ENCODE results near the gene LMF1. TPM values are rescaled to one million over a fixed set of nuclear protein-coding genes. Genes with fewer than 3 reads are reported as not detected.

Gene LMF1
- total RNA-seq, 4 donors from 2014 or later, result 23.2 to 97.8 (median 89.1) TPM

DNA sequence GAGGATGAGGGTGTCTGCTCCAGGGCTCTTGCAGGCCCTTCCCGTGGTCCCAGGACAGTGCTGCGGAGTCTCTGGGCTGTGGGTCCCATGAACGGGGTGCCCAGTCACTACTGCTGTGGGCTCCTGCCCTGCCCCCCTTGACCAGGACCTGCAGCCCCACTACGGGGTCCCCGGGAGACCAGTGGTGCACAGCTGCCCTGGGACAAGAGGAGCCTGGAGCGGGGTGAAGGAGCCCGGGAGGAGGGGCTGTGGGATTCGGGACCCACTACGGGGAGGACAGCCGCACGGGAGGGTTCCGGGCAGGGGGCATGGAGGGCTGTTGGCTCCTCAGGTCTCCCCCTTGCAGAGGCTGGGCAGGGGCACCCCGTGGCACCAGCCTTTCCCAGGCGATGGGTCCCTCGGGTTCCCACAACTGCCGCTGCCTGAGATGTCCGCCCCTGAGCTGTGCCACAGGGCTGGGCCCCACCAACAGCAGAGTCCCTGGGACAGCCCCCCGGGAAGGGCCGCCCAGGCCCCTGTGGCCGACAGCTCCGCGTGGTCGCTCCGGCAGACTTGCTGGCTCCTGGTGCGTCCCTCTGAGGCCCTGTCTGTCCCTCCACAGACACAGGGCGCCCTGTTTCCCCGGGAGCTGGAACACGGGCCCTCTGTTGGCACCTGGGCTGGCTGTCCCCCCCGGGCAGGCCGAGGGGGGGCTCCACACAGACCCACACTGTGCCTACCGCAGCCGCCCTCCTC is 118.2 kb downstream of the LMF1 start:
- no peak for DNase-seq
- Histone ChIP-seq H3K27me3 (no peaks in the 10 kb centered on the region), H3K4me3 (replicated peaks in 1 of 3) (no peak overlapping the region), H3K27ac (no peak overlapping the region), H3K9me3 (no peaks in the 10 kb centered on the region), H3K36me3 (no peaks in the 10 kb centered on the region), H3K4me1 (no peaks in the 10 kb centered on the region)
- TF ChIP-seq, protein P1, sequence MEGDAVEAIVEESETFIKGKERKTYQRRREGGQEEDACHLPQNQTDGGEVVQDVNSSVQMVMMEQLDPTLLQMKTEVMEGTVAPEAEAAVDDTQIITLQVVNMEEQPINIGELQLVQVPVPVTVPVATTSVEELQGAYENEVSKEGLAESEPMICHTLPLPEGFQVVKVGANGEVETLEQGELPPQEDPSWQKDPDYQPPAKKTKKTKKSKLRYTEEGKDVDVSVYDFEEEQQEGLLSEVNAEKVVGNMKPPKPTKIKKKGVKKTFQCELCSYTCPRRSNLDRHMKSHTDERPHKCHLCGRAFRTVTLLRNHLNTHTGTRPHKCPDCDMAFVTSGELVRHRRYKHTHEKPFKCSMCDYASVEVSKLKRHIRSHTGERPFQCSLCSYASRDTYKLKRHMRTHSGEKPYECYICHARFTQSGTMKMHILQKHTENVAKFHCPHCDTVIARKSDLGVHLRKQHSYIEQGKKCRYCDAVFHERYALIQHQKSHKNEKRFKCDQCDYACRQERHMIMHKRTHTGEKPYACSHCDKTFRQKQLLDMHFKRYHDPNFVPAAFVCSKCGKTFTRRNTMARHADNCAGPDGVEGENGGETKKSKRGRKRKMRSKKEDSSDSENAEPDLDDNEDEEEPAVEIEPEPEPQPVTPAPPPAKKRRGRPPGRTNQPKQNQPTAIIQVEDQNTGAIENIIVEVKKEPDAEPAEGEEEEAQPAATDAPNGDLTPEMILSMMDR (IDR thresholded peaks at IDR 0.05), result no peak
- TF ChIP-seq POLR2A (IDR thresholded peaks at IDR 0.05), result no peak
- intact Hi-C loops (cut with DNase I), result no loop called here
- WGBS, 2 donors, result 90% methylated on average over 2 of the region's 32 CpGs; no CpG with 5 or more reads in 1 of the 2 donors

DNA sequence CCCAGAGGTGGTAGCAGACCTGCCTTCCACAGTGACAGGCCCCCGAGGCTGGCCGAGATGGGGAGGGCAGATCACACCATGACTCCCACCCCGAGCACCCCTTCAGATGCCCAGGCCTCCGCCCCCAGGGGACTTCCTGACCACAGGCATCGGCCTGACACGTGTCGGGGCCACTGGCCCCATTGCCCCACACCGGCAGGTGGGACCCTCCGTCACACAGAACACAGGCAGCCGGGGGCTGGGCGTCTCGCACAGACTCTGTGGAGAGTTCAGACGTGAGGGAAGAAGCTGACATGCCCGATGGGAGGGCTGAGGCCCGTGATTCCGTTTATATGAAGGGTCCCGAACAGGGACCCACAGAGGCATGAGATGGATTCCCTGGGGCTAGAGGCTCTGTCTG is 118.9 kb downstream of the LMF1 start:
- 80 to 90% methylated on average over 6 to 8 of the region's 17 CpGs for WGBS, 2 donors
- intact Hi-C loops (cut with DNase I), result no loop called here
- no peak for DNase-seq
- Histone ChIP-seq H3K4me1 (no peaks in the 10 kb centered on the region), H3K36me3 (no peaks in the 10 kb centered on the region), H3K27ac (no peak overlapping the region), H3K9me3 (no peaks in the 10 kb centered on the region), H3K27me3 (no peaks in the 10 kb centered on the region), H3K4me3 (replicated peaks in 1 of 3) (no peak overlapping the region)
- TF ChIP-seq POLR2A (IDR thresholded peaks at IDR 0.05), result no peak
- TF ChIP-seq, protein P1 (IDR thresholded peaks at IDR 0.05), result no peak

DNA sequence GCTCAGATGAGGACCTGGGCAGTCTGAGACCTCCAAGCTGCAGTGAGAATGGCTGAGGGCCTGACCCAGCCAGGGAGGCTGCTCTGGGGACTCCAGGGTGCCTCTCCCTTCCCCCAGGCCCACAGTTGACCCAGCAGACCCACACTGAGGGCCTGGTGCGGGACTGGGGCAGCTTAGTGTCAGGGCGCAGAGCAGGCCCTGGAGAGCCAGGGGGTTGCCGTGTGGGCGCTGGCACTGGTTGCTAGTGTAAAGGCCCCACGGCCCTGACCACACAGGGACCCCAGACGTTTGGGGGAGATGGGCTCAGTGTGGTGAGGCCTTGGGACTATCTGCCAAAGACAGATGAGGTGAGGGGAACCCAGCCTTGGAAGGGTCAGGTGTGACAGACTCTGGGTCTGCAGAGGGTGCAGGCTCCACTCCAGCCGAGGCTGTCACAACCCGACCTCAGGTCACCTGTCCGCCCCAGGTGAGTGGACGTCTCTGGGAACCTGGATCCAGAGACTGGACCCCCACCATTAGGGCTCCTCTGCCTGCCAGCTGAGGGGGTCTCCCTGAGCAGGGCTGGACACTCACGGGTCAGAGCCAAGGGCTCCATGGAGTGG is 119.5 kb downstream of the LMF1 start:
- Histone ChIP-seq H3K27me3 (no peaks in the 10 kb centered on the region), H3K9me3 (no peaks in the 10 kb centered on the region), H3K27ac (no peak overlapping the region), H3K36me3 (no peaks in the 10 kb centered on the region), H3K4me1 (no peaks in the 10 kb centered on the region), H3K4me3 (replicated peaks in 1 of 3) (no peak overlapping the region)
- TF ChIP-seq, protein P1 (IDR thresholded peaks at IDR 0.05), result no peak
- TF ChIP-seq POLR2A (IDR thresholded peaks at IDR 0.05), result no peak
- DNase-seq, result no peak
- intact Hi-C loops (cut with DNase I), result no loop called here
- 95 to 96% methylated on average over 6 to 8 of the region's 11 CpGs for WGBS, 2 donors

DNA sequence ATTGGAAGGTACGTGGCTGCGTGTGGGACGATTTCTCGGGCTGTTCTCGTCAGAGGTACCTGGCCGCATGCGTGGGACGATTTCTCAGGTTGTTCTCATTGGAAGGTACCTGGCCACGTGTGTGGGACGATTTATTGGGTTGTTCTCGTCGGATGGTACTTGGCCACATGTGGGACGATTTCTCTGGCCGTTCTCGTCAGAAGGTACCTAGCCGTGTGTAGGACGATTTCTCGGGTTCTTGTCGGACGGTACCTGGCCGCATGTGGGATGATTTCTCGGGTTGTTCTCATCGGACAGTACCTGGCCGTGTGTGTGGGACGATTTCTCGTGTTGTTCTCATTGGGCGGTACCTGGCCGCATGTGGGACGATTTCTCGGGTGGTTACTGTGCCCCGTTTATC is 120.1 kb downstream of the LMF1 start:
- no peaks in the 10 kb centered on the region for H3K27me3 ChIP-seq
- no peaks in the 10 kb centered on the region for H3K36me3 ChIP-seq
- TF ChIP-seq, protein P1 (IDR thresholded peaks at IDR 0.05), result no peak
- TF ChIP-seq POLR2A (IDR thresholded peaks at IDR 0.05), result no peak
- no peaks in the 10 kb centered on the region for H3K9me3 ChIP-seq
- no peak overlapping the region for H3K27ac ChIP-seq
- 88 to 90% methylated on average over 31 of the region's 31 CpGs for WGBS, 2 donors
- no peaks in the 10 kb centered on the region for H3K4me1 ChIP-seq
- DNase-seq, result no peak
- no peak overlapping the region for H3K4me3 ChIP-seq (replicated peaks in 1 of 3)
- intact Hi-C loops (cut with DNase I), result no loop called here

DNA sequence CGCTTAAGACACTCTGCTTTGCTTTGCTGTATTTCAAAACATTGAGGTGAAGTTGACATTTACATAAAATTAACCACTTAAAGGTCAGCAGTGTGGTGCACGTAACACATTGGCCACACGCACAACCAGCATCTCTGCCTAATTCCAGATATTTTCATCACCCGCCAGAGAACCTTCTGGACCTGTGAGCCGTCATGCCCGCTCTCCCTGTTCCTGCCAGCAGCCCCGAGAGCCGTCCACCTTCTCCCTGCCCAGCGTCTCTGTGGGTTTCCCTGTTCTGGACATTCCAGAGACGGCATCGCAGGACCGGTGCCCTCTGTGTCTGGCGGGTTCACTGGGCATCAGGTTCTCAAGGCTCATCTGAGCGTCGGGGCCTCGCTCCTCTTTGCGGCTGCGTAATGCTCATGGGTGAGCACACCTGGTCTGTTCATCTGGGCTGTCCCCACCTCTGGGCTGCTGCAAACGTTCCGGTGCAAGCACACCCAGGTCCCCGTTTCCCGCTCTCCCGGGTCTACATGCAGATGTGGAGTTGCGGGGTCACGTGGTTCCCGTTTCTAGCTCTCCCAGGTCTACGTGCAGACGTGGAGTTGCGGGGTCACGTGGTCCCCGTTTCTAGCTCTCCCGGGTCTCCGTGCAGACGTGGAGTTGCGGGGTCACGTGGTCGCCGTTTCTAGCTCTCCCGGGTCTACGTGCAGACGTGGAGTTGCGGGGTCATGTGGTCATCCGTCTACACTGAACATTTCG is 122.1 kb downstream of the LMF1 start:
- intact Hi-C loops (cut with DNase I), result no loop called here
- Histone ChIP-seq H3K4me3 (replicated peaks in 1 of 3) (no peak overlapping the region), H3K27me3 (no peaks in the 10 kb centered on the region), H3K36me3 (no peaks in the 10 kb centered on the region), H3K9me3 (no peaks in the 10 kb centered on the region), H3K4me1 (no peaks in the 10 kb centered on the region), H3K27ac (no peak overlapping the region)
- TF ChIP-seq POLR2A (IDR thresholded peaks at IDR 0.05), result no peak
- TF ChIP-seq, protein P1 (IDR thresholded peaks at IDR 0.05), result no peak
- DNase-seq, result no peak
- WGBS, 2 donors, result 93 to 94% methylated on average over 36 to 44 of the region's 44 CpGs
